H1 (cell line): Measurements from ENCODE around the gene VEGFD. TPM values are rescaled to one million over a fixed set of nuclear protein-coding genes. Genes with fewer than 3 reads are reported as not detected.

ENCODE experiments used
- RBBP5 ChIP-seq: IDR thresholded peaks from 2 replicates; pipeline ENCODE4 v1.7.1; 2012; ENCODE audit warnings: low read depth, mild to moderate bottlenecking, inconsistent platforms, low read length, moderate library complexity, borderline replicate concordance
- RNF2 ChIP-seq: fragments of 200-900, 300-1000 bp; sonication (generic); IDR thresholded peaks from 2 replicates; pipeline ENCODE4 v1.7.1; 2016; ENCODE audit warnings: borderline replicate concordance, low read depth, mild to moderate bottlenecking, antibody characterized with exemption, low read length; ENCODE audit not compliant: poor library complexity, severe bottlenecking; ENCODE audit errors: missing control alignments
- SIX5 ChIP-seq: IDR thresholded peaks from 2 replicates; pipeline ENCODE4 v1.6.1; 2011; ENCODE audit warnings: mild to moderate bottlenecking, low read depth, low read length
- TAF1 ChIP-seq: IDR thresholded peaks from 2 replicates; pipeline ENCODE4 v1.6.1; 2011; ENCODE audit warnings: mild to moderate bottlenecking, low read depth, low read length
- polyA plus RNA-seq, 7 experiments: library from polyadenylated mRNA; depleted of rRNA in 3 of 7; stranded (reverse) in 5 of 7; unstranded in 2 of 7; fragments of >200 nt in 5 of 7; fragments of 200-250 nt in 2 of 7; gene quantifications; 1 replicate in 5 of 7; 2 replicates in 1 of 7; 4 replicates in 1 of 7; pipeline versions ENCODE4 v1.2.1 to v1.2.3, GENCODE V29; 2011 to 2013; ENCODE audit warnings: missing spikeins in 2 of 7, mixed read lengths in 2 of 7
- total RNA-seq: library from RNA; stranded (reverse); fragmentation: NEBNext Ultra II Directional; extraction: Animal tissue kit (Norgen Biotek cat#: 25700); gene quantifications from 2 replicates; pipeline ENCODE4 v1.2.1, GENCODE V29; 2021

Gene VEGFD
- total and polyA plus RNA-seq, 2 of the 8 experiments (the other 6 are each of a cell fraction or from before 2014, with no cell fraction given): 0.06 TPM; not detected in 1

- TF ChIP-seq RBBP5: no peak
- no peak for TF ChIP-seq SIX5
- TF ChIP-seq TAF1: no peak
- TF ChIP-seq RNF2: no peak
Measured at GRCh38 chrX:15334561-15334960, 49.7 kb downstream of the VEGFD start (continued).
